NCI-H345 (cell line): Measurements from ENCODE around the gene PAGR1.
"Not testable (repeated sequence)": the region's sequence is repeated elsewhere in the genome, so short reads cannot be mapped to it uniquely, and the experiment has no call there.

Source experiments
- DNase-seq: peaks from one replicate; lab custom pipeline; 2025; lab: John Stamatoyannopoulos, UW

PAGR1 gene

GRCh38 chr16:29791845-29792807 is 23.8 kb upstream of the PAGR1 start:
- no peak for DNase-seq

GRCh38 chr16:29793153-29793552 is 22.8 kb upstream of the PAGR1 start:
- DNase-seq = not testable (repeated sequence)

- no peak for DNase-seq
These were observed 21.7 kb upstream of the PAGR1 start for GRCh38 chr16:29794231-29794710.

- DNase-seq = no peak
These were observed 13.5 kb upstream of the PAGR1 start for GRCh38 chr16:29802416-29802935.

GRCh38 chr16:29804020-29804419 is 11.9 kb upstream of the PAGR1 start:
- no peak for DNase-seq

GRCh38 chr16:29804455-29805231 is 11.3 kb upstream of the PAGR1 start:
- peak; percentile 65 for DNase-seq

- DNase-seq = peak; percentile 100
These were observed 10.5 kb upstream of the PAGR1 start for GRCh38 chr16:29805232-29806098.

- DNase-seq = no peak
These were observed 9.8 kb upstream of the PAGR1 start, which contains the start of gene MAZ for GRCh38 chr16:29806099-29806579. MAZ (plus strand) TSS chr16:29806529; CDS start chr16:29806702, 173 bp downstream.

GRCh38 chr16:29806641-29807425 is 9.1 kb upstream of the PAGR1 start:
- peak; percentile 90 for DNase-seq

- DNase-seq = peak; percentile 89
These were observed 8.3 kb upstream of the PAGR1 start for GRCh38 chr16:29807426-29808218.

- DNase-seq = no peak
These were observed 7.6 kb upstream of the PAGR1 start for GRCh38 chr16:29808219-29808900.

GRCh38 chr16:29809031-29809747 is 6.8 kb upstream of the PAGR1 start:
- no peak for DNase-seq

- DNase-seq = peak; percentile 27
These were observed 5.9 kb upstream of the PAGR1 start for GRCh38 chr16:29809850-29810698.

GRCh38 chr16:29810699-29811169 is 5.2 kb upstream of the PAGR1 start:
- DNase-seq = no peak

GRCh38 chr16:29811170-29811895 is 4.6 kb upstream of the PAGR1 start:
- peak; percentile 97 for DNase-seq

- DNase-seq = peak; percentile 72
These were observed 3.9 kb upstream of the PAGR1 start, which contains the start of gene PRRT2 for GRCh38 chr16:29811896-29812665. PRRT2 (plus strand) TSS chr16:29812193; CDS start chr16:29813055, 862 bp downstream.
